ENCODE results near the gene C4A.
"Not testable (repeated sequence)": the region's sequence is repeated elsewhere in the genome, so short reads cannot be mapped to it uniquely, and the experiment has no call there.

Gene C4A

GRCh38 chr6:31961616-31962015, 20.2 kb upstream of the C4A start:
- DNase-seq = no peak

DNA sequence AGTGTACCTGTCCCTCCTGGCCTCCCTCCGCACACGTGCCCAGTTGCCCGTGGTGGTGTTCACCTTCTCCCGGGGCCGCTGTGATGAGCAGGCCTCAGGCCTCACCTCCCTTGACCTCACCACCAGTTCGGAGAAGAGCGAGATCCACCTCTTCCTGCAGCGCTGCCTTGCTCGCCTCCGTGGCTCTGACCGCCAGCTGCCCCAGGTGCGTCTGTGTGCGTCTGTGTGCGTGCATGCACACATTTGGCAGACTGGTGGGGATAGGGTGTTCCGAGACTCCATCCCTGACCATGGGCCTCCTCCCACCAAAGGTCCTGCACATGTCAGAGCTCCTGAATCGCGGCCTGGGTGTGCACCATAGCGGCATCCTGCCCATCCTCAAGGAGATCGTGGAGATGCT, 17.9 kb upstream of the C4A start:
- DNase-seq = no peak

DNA sequence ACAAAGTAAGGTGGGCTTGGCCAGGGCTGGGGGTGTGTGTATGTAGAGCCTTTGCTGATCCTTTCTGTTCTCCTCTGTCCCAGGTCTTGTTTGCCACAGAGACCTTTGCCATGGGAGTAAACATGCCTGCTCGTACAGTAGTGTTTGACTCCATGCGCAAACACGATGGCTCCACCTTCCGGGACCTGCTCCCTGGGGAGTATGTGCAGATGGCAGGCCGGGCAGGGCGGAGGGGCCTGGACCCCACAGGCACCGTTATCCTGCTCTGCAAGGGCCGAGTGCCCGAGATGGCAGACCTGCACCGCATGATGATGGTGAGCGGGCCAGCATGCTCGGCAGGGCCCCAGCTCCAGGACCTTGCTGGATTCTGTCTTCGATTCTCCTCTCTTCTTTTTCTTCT, 16.2 kb upstream of the C4A start:
- no peak for DNase-seq

DNA sequence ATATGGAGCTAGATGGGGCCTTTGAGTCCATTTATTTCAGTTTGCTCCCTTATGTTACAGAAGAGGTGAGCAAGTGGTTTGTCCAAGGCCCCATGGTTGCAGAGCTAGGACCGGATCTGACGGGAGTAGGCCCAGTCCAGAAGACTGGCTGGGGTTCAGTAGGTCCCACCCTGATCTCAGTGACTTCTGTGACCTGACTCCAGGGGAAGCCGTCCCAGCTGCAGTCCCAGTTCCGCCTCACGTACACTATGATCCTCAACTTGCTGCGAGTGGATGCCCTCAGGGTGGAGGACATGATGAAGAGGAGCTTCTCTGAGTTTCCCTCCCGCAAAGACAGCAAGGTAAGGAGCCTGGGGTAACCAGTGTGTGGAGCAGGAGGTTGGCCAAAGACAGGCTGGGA, 15.4 kb upstream of the C4A start:
- DNase-seq = no peak

DNA sequence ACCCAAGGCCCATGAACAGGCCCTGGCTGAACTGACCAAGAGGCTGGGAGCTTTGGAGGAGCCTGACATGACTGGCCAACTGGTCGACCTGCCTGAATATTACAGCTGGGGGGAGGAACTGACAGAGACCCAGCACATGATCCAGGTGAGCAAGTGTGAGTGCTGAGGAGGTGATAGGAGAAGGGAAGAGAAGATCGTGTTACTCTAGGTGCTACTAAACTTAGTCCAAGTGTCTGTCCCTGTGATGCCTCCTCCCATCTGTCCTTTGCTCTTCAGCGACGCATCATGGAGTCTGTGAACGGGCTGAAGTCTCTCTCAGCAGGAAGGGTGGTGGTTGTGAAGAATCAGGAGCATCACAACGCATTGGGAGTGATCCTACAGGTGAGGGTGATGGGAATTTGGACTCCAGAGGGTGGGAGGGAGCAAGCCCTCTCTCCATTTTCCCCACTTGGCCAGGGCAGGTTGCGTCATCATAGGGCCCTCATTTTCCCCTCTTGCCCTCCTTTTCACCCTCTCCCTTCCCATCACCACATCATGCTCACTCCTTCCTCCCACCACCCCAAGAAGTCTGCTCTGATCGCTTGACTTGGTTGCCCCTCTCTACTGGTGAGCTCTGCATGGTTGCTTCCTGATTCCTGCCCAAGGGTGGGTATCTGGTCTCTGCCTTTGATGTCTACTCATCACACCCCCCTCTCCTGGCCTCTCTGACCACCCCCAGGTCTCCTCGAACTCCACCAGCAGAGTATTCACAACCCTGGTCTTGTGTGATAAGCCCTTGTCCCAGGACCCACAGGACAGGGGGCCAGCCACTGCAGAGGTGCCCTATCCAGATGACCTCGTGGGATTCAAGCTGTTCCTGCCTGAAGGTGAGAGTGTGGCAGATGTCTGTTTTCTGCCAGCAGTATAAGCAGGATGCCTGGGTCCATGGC, 14.6 kb upstream of the C4A start:
- DNase-seq = no peak

DNA sequence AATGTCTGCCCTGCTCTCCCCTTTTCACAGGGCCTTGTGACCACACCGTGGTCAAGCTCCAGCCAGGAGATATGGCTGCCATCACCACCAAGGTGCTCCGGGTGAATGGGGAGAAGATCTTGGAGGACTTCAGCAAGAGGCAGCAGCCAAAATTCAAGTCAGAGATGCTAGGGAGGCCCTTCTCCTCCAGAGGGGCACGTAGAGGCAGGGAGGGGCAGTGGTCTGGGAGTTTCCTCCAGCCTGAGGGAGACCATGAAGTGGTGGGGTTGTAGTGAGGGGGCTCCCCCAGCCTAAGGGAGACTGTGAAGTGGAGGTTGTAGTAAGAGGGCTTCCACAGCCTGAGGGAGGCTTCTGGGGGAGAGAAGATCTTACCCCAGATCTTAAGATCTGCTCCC, 13.9 kb upstream of the C4A start:
- no peak for DNase-seq

DNA sequence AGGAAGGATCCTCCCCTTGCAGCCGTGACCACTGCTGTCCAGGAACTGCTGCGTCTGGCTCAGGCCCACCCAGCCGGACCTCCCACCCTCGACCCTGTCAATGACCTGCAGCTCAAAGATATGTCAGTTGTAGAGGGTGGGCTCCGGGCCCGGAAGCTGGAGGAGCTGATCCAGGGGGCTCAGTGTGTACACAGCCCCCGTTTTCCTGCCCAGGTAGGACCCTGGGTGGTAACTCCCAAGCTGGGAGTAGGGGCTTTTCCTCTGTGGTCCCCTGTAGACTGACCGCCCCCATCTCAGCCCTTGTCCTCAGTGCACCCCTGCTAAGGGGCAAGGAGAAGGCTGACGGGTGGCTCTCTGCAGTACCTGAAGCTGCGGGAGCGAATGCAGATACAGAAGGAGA, 13.5 kb upstream of the C4A start:
- DNase-seq = no peak

DNA sequence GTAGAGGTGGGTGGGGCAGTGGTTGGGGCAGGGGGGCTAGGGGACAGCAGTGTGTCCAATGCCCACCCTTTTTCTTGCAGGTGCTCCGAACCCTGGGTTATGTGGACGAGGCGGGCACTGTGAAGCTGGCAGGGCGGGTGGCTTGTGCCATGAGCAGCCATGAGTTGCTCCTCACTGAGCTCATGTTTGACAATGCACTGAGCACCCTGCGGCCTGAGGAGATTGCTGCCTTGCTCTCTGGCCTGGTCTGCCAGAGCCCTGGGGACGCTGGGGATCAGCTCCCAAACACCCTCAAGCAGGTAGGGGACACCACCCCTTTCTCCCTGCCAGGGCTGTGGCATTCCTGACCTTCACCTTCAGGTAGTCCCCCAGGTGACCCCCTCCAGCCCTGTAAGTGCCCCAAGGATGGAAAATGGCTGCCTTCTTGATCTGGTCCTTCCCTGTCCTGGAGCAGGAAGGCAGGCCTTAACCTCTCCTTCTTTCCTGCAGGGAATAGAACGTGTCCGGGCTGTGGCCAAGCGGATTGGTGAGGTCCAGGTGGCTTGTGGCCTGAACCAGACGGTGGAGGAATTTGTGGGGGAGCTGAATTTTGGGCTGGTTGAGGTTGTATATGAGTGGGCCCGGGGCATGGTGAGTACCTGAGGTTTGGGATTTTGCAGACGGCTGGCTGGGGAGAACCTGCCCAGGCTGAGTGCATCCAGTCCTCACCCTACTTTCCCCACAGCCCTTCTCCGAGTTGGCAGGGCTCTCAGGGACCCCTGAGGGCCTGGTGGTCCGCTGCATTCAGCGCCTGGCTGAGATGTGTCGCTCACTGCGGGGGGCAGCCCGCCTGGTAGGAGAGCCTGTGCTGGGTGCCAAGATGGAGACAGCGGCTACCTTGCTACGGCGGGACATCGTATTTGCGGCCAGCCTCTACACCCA, 12.8 kb upstream of the C4A start:
- DNase-seq = no peak

DNA sequence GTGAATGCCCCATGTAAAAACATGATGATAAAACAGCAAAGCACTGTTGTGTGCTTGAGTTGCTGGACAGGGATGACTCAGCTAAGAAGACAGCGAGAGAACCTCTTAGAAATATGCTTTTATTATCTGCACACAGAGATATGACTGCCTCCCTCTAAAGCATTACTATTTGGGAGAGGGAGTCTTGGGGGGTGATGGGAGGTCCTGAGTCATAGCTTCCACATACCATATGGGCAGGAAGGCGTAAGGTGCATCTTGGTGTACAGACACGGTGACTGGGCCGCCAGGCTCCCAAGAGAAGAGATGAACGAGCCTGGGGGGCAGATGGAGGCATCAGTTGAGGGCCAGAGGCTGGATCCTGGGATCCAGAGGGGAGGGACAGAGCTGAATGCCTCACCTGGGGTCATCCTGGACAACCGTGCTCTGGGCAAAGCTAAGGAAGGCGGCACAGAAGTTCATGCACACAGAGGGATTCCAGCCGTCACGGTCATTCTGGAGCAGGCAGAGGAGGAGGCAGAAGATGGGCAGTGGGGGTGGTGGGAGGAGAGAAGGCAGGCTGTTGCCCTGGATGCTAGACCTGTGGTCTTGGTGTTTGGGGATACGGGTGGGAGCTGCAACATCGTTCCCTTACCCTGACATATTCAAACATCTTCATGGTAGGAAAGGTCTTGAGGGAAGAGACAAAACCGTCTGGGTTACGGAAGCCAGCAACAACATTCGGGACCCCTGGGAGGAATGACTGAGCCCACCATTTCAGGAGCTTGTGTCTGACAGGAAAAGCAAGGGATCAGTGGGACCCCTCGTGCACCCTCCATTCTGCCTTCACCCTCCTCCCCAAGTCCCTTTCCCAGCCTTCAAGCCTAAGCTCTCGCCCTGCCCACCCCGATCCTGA, 11.9 kb upstream of the C4A start:
- DNase-seq = no peak

- DNase-seq = peak; percentile 41
These were observed 11.1 kb upstream of the C4A start for GRCh38 chr6:31970604-31971271.

GRCh38 chr6:31971279-31971992, 10.4 kb upstream of the C4A start:
- DNase-seq = no peak

- peak; percentile 81 for DNase-seq
These were observed 9.7 kb upstream of the C4A start, which contains the start of gene DXO for GRCh38 chr6:31971993-31972708. Gene DXO (minus strand): TSS chr6:31972138. CDS start chr6:31971675, 463 bp downstream.

- DNase-seq = no peak
These were observed 9.0 kb upstream of the C4A start for GRCh38 chr6:31972709-31973350.

- DNase-seq = not testable (repeated sequence)
These were observed 5.8 kb upstream of the C4A start for GRCh38 chr6:31976065-31976464.

GRCh38 chr6:31977816-31978431, 3.9 kb upstream of the C4A start:
- DNase-seq = no peak

DNA sequence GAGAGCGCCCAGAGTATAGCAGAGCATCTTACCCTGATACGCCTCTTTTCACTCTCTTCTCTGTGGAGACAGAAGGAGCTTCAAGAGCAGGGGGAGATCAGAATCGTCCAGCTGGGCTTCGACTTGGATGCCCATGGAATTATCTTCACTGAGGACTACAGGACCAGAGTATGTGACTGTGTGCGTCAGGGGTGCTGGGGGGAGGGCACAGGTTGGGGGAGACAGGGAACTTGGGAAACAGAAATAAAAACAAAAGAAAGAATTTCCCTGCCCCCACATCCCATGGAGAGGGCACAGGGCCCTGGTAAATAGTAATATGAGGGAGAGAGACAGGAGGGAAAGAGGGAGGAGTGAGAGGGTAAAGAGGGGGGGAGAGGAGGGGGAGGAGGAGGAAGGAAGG, 3.0 kb upstream of the C4A start:
- DNase-seq = no peak

DNA sequence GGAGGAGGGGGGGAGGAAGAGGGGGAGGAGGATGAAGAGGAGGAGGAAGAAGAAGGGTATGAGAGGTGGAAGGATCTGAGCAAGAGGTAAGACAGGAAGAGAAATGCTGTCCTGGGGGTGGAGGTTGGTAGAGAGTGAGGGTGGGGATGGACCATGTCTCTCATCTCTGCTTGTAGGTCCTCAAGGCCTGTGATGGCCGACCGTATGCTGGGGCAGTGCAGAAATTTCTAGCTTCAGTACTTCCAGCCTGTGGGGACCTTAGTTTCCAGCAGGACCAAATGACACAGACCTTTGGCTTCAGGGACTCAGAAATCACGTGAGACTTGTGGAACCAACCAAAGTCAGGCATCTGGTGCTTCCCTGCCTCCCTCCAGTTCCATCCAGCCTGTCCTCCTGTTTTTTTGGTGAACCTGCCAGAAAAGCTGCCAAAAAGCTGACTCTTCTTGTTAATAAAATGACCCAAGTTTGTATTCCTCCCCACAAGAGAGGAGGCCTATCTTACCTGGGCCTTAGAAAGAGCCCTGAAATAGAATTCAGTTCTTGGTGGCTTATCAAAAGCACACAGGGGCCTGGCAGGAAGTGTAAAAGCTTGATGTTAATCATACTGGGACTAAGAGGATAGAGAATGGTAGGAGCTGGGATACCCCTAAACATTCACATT, 2.5 kb upstream of the C4A start:
- no peak for DNase-seq

- DNase-seq = not testable (repeated sequence)
These were observed 1.5 kb upstream of the C4A start for GRCh38 chr6:31980195-31980876.

DNA sequence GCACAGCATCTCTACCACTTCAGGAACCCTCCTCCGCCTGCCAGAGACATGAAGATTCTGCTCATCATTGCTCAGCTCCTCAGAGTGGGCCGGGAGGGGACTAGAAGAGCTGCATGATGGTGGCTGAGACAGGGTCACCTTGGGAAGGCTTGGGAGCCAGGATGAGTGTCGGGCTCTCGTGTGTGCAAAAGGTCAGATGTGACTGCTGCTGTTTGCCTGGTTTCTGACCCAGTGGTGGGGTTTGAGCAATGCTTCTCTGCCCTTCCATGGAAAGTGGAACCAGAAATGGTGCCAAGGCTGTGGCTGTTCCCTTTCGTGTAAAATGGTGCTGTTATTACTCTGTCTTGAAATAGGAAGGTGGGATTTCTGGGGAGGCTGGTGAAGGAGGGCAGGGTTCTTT, 859 bp upstream of the C4A start:
- DNase-seq = not testable (repeated sequence)
